GM12873 (cell line): ENCODE data around the gene FKBP8.

Experiments
- TF ChIP-seq, protein P1 (sequence below): IDR thresholded peaks from 2 replicates; pipeline ENCODE4 v1.5.1; 2012; ENCODE audit warnings: low read depth, mild to moderate bottlenecking, moderate library complexity, low read length, control low read depth; ENCODE audit not compliant: insufficient read depth; ENCODE audit errors: missing control alignments

FKBP8 gene

GRCh38 chr19:18542941-18543813 lies at the start of gene FKBP8:
TSS of gene FKBP8 (minus strand) at chr19:18543573. CDS start at chr19:18541970, 1,603 bp downstream.
- TF ChIP-seq, protein P1, sequence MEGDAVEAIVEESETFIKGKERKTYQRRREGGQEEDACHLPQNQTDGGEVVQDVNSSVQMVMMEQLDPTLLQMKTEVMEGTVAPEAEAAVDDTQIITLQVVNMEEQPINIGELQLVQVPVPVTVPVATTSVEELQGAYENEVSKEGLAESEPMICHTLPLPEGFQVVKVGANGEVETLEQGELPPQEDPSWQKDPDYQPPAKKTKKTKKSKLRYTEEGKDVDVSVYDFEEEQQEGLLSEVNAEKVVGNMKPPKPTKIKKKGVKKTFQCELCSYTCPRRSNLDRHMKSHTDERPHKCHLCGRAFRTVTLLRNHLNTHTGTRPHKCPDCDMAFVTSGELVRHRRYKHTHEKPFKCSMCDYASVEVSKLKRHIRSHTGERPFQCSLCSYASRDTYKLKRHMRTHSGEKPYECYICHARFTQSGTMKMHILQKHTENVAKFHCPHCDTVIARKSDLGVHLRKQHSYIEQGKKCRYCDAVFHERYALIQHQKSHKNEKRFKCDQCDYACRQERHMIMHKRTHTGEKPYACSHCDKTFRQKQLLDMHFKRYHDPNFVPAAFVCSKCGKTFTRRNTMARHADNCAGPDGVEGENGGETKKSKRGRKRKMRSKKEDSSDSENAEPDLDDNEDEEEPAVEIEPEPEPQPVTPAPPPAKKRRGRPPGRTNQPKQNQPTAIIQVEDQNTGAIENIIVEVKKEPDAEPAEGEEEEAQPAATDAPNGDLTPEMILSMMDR, result no peak

GRCh38 chr19:18591735-18592385 lies 48.5 kb upstream of the FKBP8 start:
- TF ChIP-seq, protein P1, result no peak

- TF ChIP-seq, protein P1, result no peak
These were observed 47.2 kb upstream of the FKBP8 start for GRCh38 chr19:18590273-18591272.

GRCh38 chr19:18589380-18590272 lies 46.3 kb upstream of the FKBP8 start:
- TF ChIP-seq, protein P1, result peak; percentile 21

DNA sequence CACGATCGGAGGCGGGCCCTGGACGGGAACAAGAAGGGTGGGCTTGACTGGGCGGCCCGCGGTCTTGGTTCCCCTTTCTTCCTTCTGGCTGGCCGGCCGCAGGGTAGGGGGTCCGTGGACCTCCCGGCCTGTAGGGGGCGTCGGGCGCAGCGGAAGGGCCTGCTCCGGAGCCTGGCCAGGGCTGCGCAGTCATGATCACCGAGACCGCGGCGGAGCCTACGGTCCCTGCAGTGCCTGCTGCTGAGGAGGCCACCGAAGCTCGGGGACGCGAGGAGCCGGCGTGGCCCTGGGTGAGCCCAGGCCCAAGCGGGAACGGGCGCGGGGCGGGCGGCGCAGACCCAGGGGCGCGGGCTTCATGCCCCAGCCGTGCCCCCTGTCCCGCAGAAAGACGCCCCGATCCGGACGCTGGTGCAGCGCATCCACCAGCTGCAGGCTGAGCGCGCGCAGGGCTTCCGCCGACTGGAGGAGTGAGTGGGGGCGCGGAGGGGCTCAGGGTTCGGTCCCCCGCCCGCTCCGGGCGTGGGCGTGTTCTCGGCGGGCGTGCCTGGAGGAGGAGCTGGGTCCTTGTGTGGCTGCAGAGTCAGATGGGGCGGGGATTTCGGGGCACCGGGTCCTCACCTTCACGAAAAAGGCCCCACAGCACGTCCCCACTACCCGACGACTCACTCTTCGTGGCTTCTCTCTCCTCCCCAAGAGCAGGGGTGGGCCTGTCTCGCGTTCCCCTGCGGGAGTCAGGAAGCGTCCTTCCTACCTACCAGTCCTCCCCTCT lies 45.4 kb upstream of the FKBP8 start, which contains the start of gene REX1BD:
TSS of gene REX1BD (plus strand) at position 188 of the 769 bp plus-strand sequence. CDS start at position 192, 4 bp downstream.
- TF ChIP-seq, protein P1, result peak; percentile 83
